ENCODE data around the gene CNTNAP5. TPM values are rescaled to one million over a fixed set of nuclear protein-coding genes. Genes with fewer than 3 reads are reported as not detected.

Gene CNTNAP5
- total RNA-seq, 1 donor from 2014 or later, result not detected

- no peak for DNase-seq
Measured at GRCh38 chr2:124269348-124269747, 244.3 kb downstream of the CNTNAP5 start.

GRCh38 chr2:124272261-124272841 is 247.3 kb downstream of the CNTNAP5 start:
- no peak for DNase-seq

- no peak for DNase-seq
Measured at GRCh38 chr2:124281541-124281940, 256.5 kb downstream of the CNTNAP5 start.

GRCh38 chr2:124283096-124283495 is 258.0 kb downstream of the CNTNAP5 start:
- no peak for DNase-seq

- no peak for DNase-seq
Measured at GRCh38 chr2:124286089-124286783, 261.1 kb downstream of the CNTNAP5 start.

- DNase-seq, result no peak
Measured at GRCh38 chr2:124289060-124289459, 264.0 kb downstream of the CNTNAP5 start.

- DNase-seq, result no peak
Measured at GRCh38 chr2:124289615-124290014, 264.5 kb downstream of the CNTNAP5 start.

- DNase-seq, result no peak
Measured at GRCh38 chr2:124296470-124296869, 271.4 kb downstream of the CNTNAP5 start.

- DNase-seq, result no peak
Measured at GRCh38 chr2:124301915-124302314, 276.8 kb downstream of the CNTNAP5 start.

- DNase-seq, result no peak
Measured at GRCh38 chr2:124308319-124309062, 283.4 kb downstream of the CNTNAP5 start.

GRCh38 chr2:124309563-124310138 is 284.6 kb downstream of the CNTNAP5 start:
- DNase-seq, result no peak

- DNase-seq, result no peak
Measured at GRCh38 chr2:124310671-124311070, 285.6 kb downstream of the CNTNAP5 start.

- no peak for DNase-seq
Measured at GRCh38 chr2:124314084-124314483, 289.0 kb downstream of the CNTNAP5 start.

GRCh38 chr2:124315221-124315880 is 290.3 kb downstream of the CNTNAP5 start:
- no peak for DNase-seq

GRCh38 chr2:124316133-124316532 is 291.0 kb downstream of the CNTNAP5 start:
- DNase-seq, result no peak

- DNase-seq, result no peak
Measured at GRCh38 chr2:124316881-124317605, 292.0 kb downstream of the CNTNAP5 start.

- DNase-seq, result no peak
Measured at GRCh38 chr2:124317628-124318027, 292.5 kb downstream of the CNTNAP5 start.

- DNase-seq, result no peak
Measured at GRCh38 chr2:124318913-124319312, 293.8 kb downstream of the CNTNAP5 start.

GRCh38 chr2:124319577-124319976 is 294.5 kb downstream of the CNTNAP5 start:
- DNase-seq, result no peak

GRCh38 chr2:124320051-124320688 is 295.1 kb downstream of the CNTNAP5 start:
- no peak for DNase-seq

- no peak for DNase-seq
Measured at GRCh38 chr2:124323321-124323720, 298.2 kb downstream of the CNTNAP5 start.
